NT2/D1 (cell line): ENCODE measurements around the gene ALDH3B2.
"Not testable (repeated sequence)": the region's sequence is repeated elsewhere in the genome, so short reads cannot be mapped to it uniquely, and the experiment has no call there.

Experiments
- YY1 ChIP-seq: IDR thresholded peaks from 2 replicates; pipeline ENCODE4 v1.6.1; 2011; ENCODE audit not compliant: insufficient read length, insufficient read depth
- ZNF274 ChIP-seq: IDR thresholded peaks from 2 replicates; pipeline ENCODE4 v1.6.1; 2011; ENCODE audit warnings: mild to moderate bottlenecking, low read depth, low read length

- TF ChIP-seq YY1, ZNF274: not testable (repeated sequence)
Observed at GRCh38 chr11:67711676-67712075, 37.3 kb upstream of the ALDH3B2 start.
